Activated CD8-positive, alpha-beta T cell treated with anti-CD3 and anti-CD28 coated beads for 36 hours (primary cell): ENCODE results near the gene TMEM151B. TPM values are rescaled to one million over a fixed set of nuclear protein-coding genes. Genes with fewer than 3 reads are reported as not detected.

Experiments
- ATAC-seq: fragments of 200-7000 bp; cut with Tn5 transposase; one replicate; pipeline ENCODE4 v1.10.0; 2021; ENCODE audit warnings: mild to moderate bottlenecking, moderate library complexity
- CTCF ChIA-PET: fragments of 350-600 bp; sonication (Branson Sonifier 250); formaldehyde crosslinking; loops from one replicate; lab custom pipeline; 2021; ENCODE audit warnings: antibody characterized with exemption; lab: Charles Lee
- POLR2A ChIA-PET: fragments of 350-600 bp; sonication (Branson Sonifier 250); formaldehyde crosslinking; loops from one replicate; lab custom pipeline; 2021; ENCODE audit warnings: antibody characterized with exemption; lab: Charles Lee
- DNase-seq: peaks from one replicate; pipeline ENCODE4 v3.0.0-alpha.2; 2020
- H3K27ac Mint-ChIP-seq: one replicate; pipeline ENCODE4 v1.8.0; 2021; ENCODE audit warnings: mild to moderate bottlenecking, mixed read lengths
- H3K27me3 Mint-ChIP-seq: one replicate; pipeline ENCODE4 v1.8.0; 2021; ENCODE audit warnings: mixed read lengths
- H3K36me3 Mint-ChIP-seq: one replicate; pipeline ENCODE4 v1.8.0; 2021; ENCODE audit warnings: low read depth, mixed read lengths
- H3K4me1 Mint-ChIP-seq: one replicate; pipeline ENCODE4 v1.8.0; 2021; ENCODE audit warnings: low read depth, mixed read lengths
- H3K4me3 Mint-ChIP-seq: one replicate; pipeline ENCODE4 v1.8.0; 2021; ENCODE audit warnings: mild to moderate bottlenecking, moderate library complexity, mixed read lengths
- H3K9me3 Mint-ChIP-seq: one replicate; pipeline ENCODE4 v1.8.0; 2021; ENCODE audit warnings: mixed read lengths
- CTCF ChIP-seq: fragments of 200-600 bp; IDR thresholded peaks from one replicate; pipeline ENCODE4 v1.8.0; 2022; ENCODE audit warnings: antibody characterized with exemption, mild to moderate bottlenecking
- intact Hi-C: fragments of 100-400 bp; cut with micrococcal nuclease; formaldehyde crosslinking; loops from one replicate; pipeline ENCODE4 v1.10.0; 2022
- total RNA-seq, 2 experiments: library from RNA; stranded (reverse); gene quantifications; one replicate each; pipeline ENCODE4 v1.2.3, GENCODE V29; 2021

TMEM151B gene
- total RNA-seq, 2 experiments from 2014 or later: 0.05 TPM; not detected in 1

- Mint-ChIP-seq H3K4me3 (peak overlapping the region; percentile 24), H3K9me3 (no peaks in the 10 kb centered on the region), H3K36me3 (peaks cover 37% of the 10 kb centered on the region), H3K27me3 (no peaks in the 10 kb centered on the region), H3K27ac (no peak overlapping the region), H3K4me1 (peaks cover 36% of the 10 kb centered on the region)
- TF ChIP-seq CTCF: no peak
- no peak for DNase-seq
- intact Hi-C loops: no loop called here
- CTCF ChIA-PET: interaction anchor here (4.9 to 7.1 kb wide), 2 partner anchors 9 to 53 kb away, joined by 28 to 52 read pairs; no protein-coding TSS in a partner anchor
- no peak for ATAC-seq
- POLR2A ChIA-PET: interaction anchor here (0.6 to 7.7 kb wide), 7 partner anchors 9 to 618 kb away, joined by 3 to 131 read pairs (median 6); partner anchors contain the start of genes HSP90AB1, MYMX and SLC35B2
These were observed 44.5 kb upstream of the TMEM151B start for GRCh38 chr6:44225579-44226325.

GRCh38 chr6:44226368-44227147 is 43.7 kb upstream of the TMEM151B start:
- no peak for TF ChIP-seq CTCF
- no peaks in the 10 kb centered on the region for H3K9me3 Mint-ChIP-seq

GRCh38 chr6:44227148-44227793 is 43.0 kb upstream of the TMEM151B start:
- POLR2A ChIA-PET: interaction anchor here (0.6 to 7.7 kb wide), 3 partner anchors 8 to 17 kb away, joined by 4 to 131 read pairs (median 6); partner anchors contain the start of genes HSP90AB1 and MYMX

More at GRCh38 chr6:44226368-44227147, 43.7 kb upstream of the TMEM151B start:
- peaks cover 31% of the 10 kb centered on the region for H3K4me1 Mint-ChIP-seq
- H3K36me3 Mint-ChIP-seq: peaks cover 44% of the 10 kb centered on the region
- H3K27me3 Mint-ChIP-seq: no peaks in the 10 kb centered on the region
- intact Hi-C loops: no loop called here
- no peak overlapping the region for H3K4me3 Mint-ChIP-seq
- ATAC-seq (no peak), DNase-seq (no peak)
- CTCF ChIA-PET: interaction anchor here (1.4 to 7.1 kb wide), 3 partner anchors 8 to 129 kb away, joined by 3 to 52 read pairs (median 28); no protein-coding TSS in a partner anchor
- H3K27ac Mint-ChIP-seq: no peak overlapping the region
- POLR2A ChIA-PET: interaction anchor here (0.6 to 7.7 kb wide), 6 partner anchors 9 to 174 kb away, joined by 3 to 131 read pairs (median 15); partner anchors contain the start of genes HSP90AB1, MYMX and SLC35B2

GRCh38 chr6:44228031-44228430 is 42.2 kb upstream of the TMEM151B start:
- no peaks in the 10 kb centered on the region for H3K9me3 Mint-ChIP-seq
- ChIA-PET CTCF (interaction anchor here (1.3 to 7.1 kb wide), 3 partner anchors 7 to 55 kb away, joined by 3 to 52 read pairs (median 4); no protein-coding TSS in a partner anchor), POLR2A (interaction anchor here (7.7 kb wide), 1 partner anchor 17 kb away, joined by 131 read pairs; the partner anchor contains the start of gene HSP90AB1)
- DNase-seq: no peak
- no peak for ATAC-seq
- H3K4me1 Mint-ChIP-seq: peaks cover 18% of the 10 kb centered on the region
- TF ChIP-seq CTCF: no peak
- H3K27me3 Mint-ChIP-seq: no peaks in the 10 kb centered on the region
- no peak overlapping the region for H3K4me3 Mint-ChIP-seq
- no peak overlapping the region for H3K27ac Mint-ChIP-seq
- intact Hi-C loops: no loop called here
- peaks cover 52% of the 10 kb centered on the region for H3K36me3 Mint-ChIP-seq

More at GRCh38 chr6:44227148-44227793, 43.0 kb upstream of the TMEM151B start:
- Mint-ChIP-seq H3K36me3 (peaks cover 48% of the 10 kb centered on the region), H3K4me1 (peaks cover 26% of the 10 kb centered on the region), H3K4me3 (no peak overlapping the region), H3K27me3 (no peaks in the 10 kb centered on the region), H3K27ac (no peak overlapping the region), H3K9me3 (no peaks in the 10 kb centered on the region)
- TF ChIP-seq CTCF: no peak
- intact Hi-C loops: no loop called here
- ATAC-seq (no peak), DNase-seq (no peak)
- CTCF ChIA-PET: interaction anchor here (1.3 to 7.1 kb wide), 5 partner anchors 7 to 129 kb away, joined by 3 to 52 read pairs (median 4); no protein-coding TSS in a partner anchor
